Suprapubic skin (tissue), 4 donors: ENCODE results near the gene OR1S1.

ENCODE experiments used
- EP300 ChIP-seq: sonication (generic); formaldehyde crosslinking; IDR thresholded peaks from one replicate; pipeline ENCODE4 v1.6.1; 2017; ENCODE audit warnings: antibody characterized with exemption
- POLR2A ChIP-seq, 2 donors: fragments of 450-650 bp; IDR thresholded peaks; one replicate each; pipeline ENCODE4 v1.6.1; 2017; ENCODE audit warnings: antibody characterized with exemption in 2 of 2, mild to moderate bottlenecking in 2 of 2, moderate library complexity in 2 of 2
- POLR2AphosphoS5 ChIP-seq, 3 donors: sonication (generic); formaldehyde crosslinking; IDR thresholded peaks; one replicate each; pipeline ENCODE4 v1.6.1; 2017; ENCODE audit warnings: antibody characterized with exemption in 3 of 3
- TF ChIP-seq, protein P1 (sequence below), 2 donors: fragments of 200-600 bp in 1 of 2; fragments of 450-650 bp in 1 of 2; sonication (generic) in 1 of 2; IDR thresholded peaks; one replicate each; pipeline ENCODE4 v1.5.1; 2016 to 2019; ENCODE audit warnings: antibody characterized with exemption in 2 of 2, mild to moderate bottlenecking in 1 of 2, moderate library complexity in 1 of 2

- TF ChIP-seq, protein P1, sequence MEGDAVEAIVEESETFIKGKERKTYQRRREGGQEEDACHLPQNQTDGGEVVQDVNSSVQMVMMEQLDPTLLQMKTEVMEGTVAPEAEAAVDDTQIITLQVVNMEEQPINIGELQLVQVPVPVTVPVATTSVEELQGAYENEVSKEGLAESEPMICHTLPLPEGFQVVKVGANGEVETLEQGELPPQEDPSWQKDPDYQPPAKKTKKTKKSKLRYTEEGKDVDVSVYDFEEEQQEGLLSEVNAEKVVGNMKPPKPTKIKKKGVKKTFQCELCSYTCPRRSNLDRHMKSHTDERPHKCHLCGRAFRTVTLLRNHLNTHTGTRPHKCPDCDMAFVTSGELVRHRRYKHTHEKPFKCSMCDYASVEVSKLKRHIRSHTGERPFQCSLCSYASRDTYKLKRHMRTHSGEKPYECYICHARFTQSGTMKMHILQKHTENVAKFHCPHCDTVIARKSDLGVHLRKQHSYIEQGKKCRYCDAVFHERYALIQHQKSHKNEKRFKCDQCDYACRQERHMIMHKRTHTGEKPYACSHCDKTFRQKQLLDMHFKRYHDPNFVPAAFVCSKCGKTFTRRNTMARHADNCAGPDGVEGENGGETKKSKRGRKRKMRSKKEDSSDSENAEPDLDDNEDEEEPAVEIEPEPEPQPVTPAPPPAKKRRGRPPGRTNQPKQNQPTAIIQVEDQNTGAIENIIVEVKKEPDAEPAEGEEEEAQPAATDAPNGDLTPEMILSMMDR (IDR thresholded peaks at IDR 0.05): no peak
- TF ChIP-seq POLR2A (IDR thresholded peaks at IDR 0.05) (no peak), EP300 (no peak), POLR2AphosphoS5 (IDR thresholded peaks at IDR 0.05) (no peak)
Measured at GRCh38 chr11:58177409-58178054, 35.0 kb upstream of the OR1S1 start.
